Effector memory CD8-positive, alpha-beta T cell (primary cell): ENCODE results near the gene PPP2R1A.
"Not testable (repeated sequence)": the region's sequence is repeated elsewhere in the genome, so short reads cannot be mapped to it uniquely, and the experiment has no call there.

ENCODE experiments used
- ATAC-seq: fragments of 150-1000 bp; cut with Tn5 transposase; replicated peaks from 2 replicates; pipeline ENCODE4 v1.10.0; 2021; ENCODE audit warnings: mild to moderate bottlenecking, moderate library complexity
- DNase-seq, 3 experiments: peaks; one replicate each; pipeline ENCODE4 v3.0.0; 2021
- H3K27ac Mint-ChIP-seq, 2 donors: one replicate each; pipeline ENCODE4 v1.8.0; 2022; ENCODE audit warnings: mild to moderate bottlenecking in 2 of 2, mixed read lengths in 2 of 2, moderate library complexity in 2 of 2
- H3K27me3 Mint-ChIP-seq, 2 donors: one replicate each; pipeline ENCODE4 v1.8.0; 2022; ENCODE audit warnings: mixed read lengths in 2 of 2
- H3K36me3 Mint-ChIP-seq: one replicate; pipeline ENCODE4 v1.8.0; 2022; ENCODE audit warnings: mild to moderate bottlenecking, moderate library complexity, mixed read lengths; ENCODE audit not compliant: insufficient read depth
- H3K4me1 Mint-ChIP-seq, 2 donors: one replicate each; pipeline ENCODE4 v1.8.0; 2022; ENCODE audit warnings: low read depth in 2 of 2, mixed read lengths in 2 of 2
- H3K4me3 Mint-ChIP-seq, 2 donors: one replicate each; pipeline ENCODE4 v1.8.0; 2022; ENCODE audit warnings: mild to moderate bottlenecking in 2 of 2, mixed read lengths in 2 of 2, moderate library complexity in 2 of 2
- H3K9me3 Mint-ChIP-seq, 2 donors: one replicate each; pipeline ENCODE4 v1.8.0; 2022; ENCODE audit warnings: mixed read lengths in 2 of 2

PPP2R1A gene

GRCh38 chr19:52190487-52191293, 838 bp downstream of the PPP2R1A start:
- ATAC-seq (no peak), DNase-seq (no peak)
- Mint-ChIP-seq H3K36me3 (peaks cover 50% of the 10 kb centered on the region), H3K9me3 (no peaks in the 10 kb centered on the region), H3K4me1 (peaks cover 41 to 48% of the 10 kb centered on the region in 2 donors), H3K4me3 (peak overlapping the region; percentile 97), H3K27me3 (no peaks in the 10 kb centered on the region), H3K27ac (peak overlapping the region; percentile 100)

- ATAC-seq = no peak
- Mint-ChIP-seq H3K27ac (peak overlapping the region; percentile 100), H3K4me1 (peaks cover 41 to 55% of the 10 kb centered on the region in 2 donors), H3K4me3 (peak overlapping the region; percentile 97), H3K27me3 (no peaks in the 10 kb centered on the region), H3K36me3 (peaks cover 57% of the 10 kb centered on the region), H3K9me3 (no peaks in the 10 kb centered on the region)
- no peak for DNase-seq
These were observed 1.5 kb downstream of the PPP2R1A start for GRCh38 chr19:52191389-52191788.

- no peaks in the 10 kb centered on the region for H3K27me3 Mint-ChIP-seq
- peak overlapping the region; percentile 47 to 100 for H3K27ac Mint-ChIP-seq
- H3K4me3 Mint-ChIP-seq = peak overlapping the region; percentile 97
- H3K4me1 Mint-ChIP-seq = peaks cover 44 to 58% of the 10 kb centered on the region in 2 donors
- H3K9me3 Mint-ChIP-seq = no peaks in the 10 kb centered on the region
- peaks cover 61% of the 10 kb centered on the region for H3K36me3 Mint-ChIP-seq
- no peak for DNase-seq
- no peak for ATAC-seq
These were observed 2.1 kb downstream of the PPP2R1A start for GRCh38 chr19:52191951-52192350.

- Mint-ChIP-seq H3K27ac (no peak overlapping the region), H3K36me3 (peaks cover 59% of the 10 kb centered on the region), H3K4me1 (peaks cover 55 to 77% of the 10 kb centered on the region in 2 donors), H3K9me3 (no peaks in the 10 kb centered on the region), H3K4me3 (no peak overlapping the region), H3K27me3 (no peaks in the 10 kb centered on the region)
- DNase-seq (no peak), ATAC-seq (no peak)
These were observed 6.6 kb downstream of the PPP2R1A start for GRCh38 chr19:52196256-52196967.

GRCh38 chr19:52197964-52198363, 8.1 kb downstream of the PPP2R1A start:
- Mint-ChIP-seq H3K27ac (peak overlapping the region in 1 of 2 donors; percentile 35), H3K27me3 (no peaks in the 10 kb centered on the region), H3K36me3 (peaks cover 62% of the 10 kb centered on the region), H3K4me1 (peaks cover 45 to 73% of the 10 kb centered on the region in 2 donors), H3K4me3 (no peak overlapping the region), H3K9me3 (no peaks in the 10 kb centered on the region)
- DNase-seq = no peak
- ATAC-seq = no peak

- no peak overlapping the region for H3K4me3 Mint-ChIP-seq
- DNase-seq (no peak), ATAC-seq (no peak)
- H3K36me3 Mint-ChIP-seq = peaks cover 62% of the 10 kb centered on the region
- no peaks in the 10 kb centered on the region for H3K27me3 Mint-ChIP-seq
- H3K9me3 Mint-ChIP-seq = no peaks in the 10 kb centered on the region
- H3K4me1 Mint-ChIP-seq = peaks cover 46 to 75% of the 10 kb centered on the region in 2 donors
- H3K27ac Mint-ChIP-seq = peak overlapping the region in 1 of 2 donors; percentile 35
These were observed 8.8 kb downstream of the PPP2R1A start for GRCh38 chr19:52198678-52199077.

- peaks cover 49 to 76% of the 10 kb centered on the region in 2 donors for H3K4me1 Mint-ChIP-seq
- H3K27ac Mint-ChIP-seq = no peak overlapping the region
- no peak overlapping the region for H3K4me3 Mint-ChIP-seq
- no peaks in the 10 kb centered on the region for H3K9me3 Mint-ChIP-seq
- ATAC-seq (no peak), DNase-seq (no peak)
- no peaks in the 10 kb centered on the region for H3K27me3 Mint-ChIP-seq
- peaks cover 61% of the 10 kb centered on the region for H3K36me3 Mint-ChIP-seq
These were observed 10.2 kb downstream of the PPP2R1A start for GRCh38 chr19:52200044-52200443.

GRCh38 chr19:52200755-52201391, 11.0 kb downstream of the PPP2R1A start:
- Mint-ChIP-seq H3K36me3 (peaks cover 63% of the 10 kb centered on the region), H3K4me1 (peaks cover 49 to 77% of the 10 kb centered on the region in 2 donors)
- DNase-seq, H3K9me3 Mint-ChIP-seq, H3K27me3 Mint-ChIP-seq, H3K4me3 Mint-ChIP-seq, ATAC-seq, H3K27ac Mint-ChIP-seq: not testable (repeated sequence)

DNA sequence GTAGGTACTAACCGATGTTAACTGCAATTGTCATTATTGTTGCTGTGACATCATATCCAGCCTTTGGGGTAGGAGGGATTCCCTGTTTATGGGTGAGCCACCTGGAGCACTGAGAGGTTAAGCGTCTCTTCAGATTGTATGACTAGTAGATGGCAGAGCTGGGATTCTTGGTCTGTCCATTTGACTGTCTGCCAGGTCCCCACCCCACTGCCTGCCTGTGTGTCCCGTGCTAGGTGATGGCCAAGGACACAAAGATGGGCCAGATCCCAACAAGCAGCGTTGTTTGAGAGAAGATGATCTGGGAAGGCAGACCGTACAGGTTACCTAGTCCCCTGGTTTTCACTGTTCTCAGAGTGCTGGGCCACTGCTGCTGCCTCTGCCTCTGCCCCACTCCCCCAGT, 16.6 kb downstream of the PPP2R1A start:
- DNase-seq (no peak), ATAC-seq (no peak)
- H3K27me3 Mint-ChIP-seq = no peaks in the 10 kb centered on the region
- no peak overlapping the region for H3K4me3 Mint-ChIP-seq
- H3K36me3 Mint-ChIP-seq = peaks cover 76% of the 10 kb centered on the region
- H3K9me3 Mint-ChIP-seq = no peaks in the 10 kb centered on the region
- H3K27ac Mint-ChIP-seq = peak overlapping the region in 1 of 2 donors; percentile 73
- peaks cover 34 to 51% of the 10 kb centered on the region in 2 donors for H3K4me1 Mint-ChIP-seq

- DNase-seq = no peak
- Mint-ChIP-seq H3K4me1 (peaks cover 5 to 20% of the 10 kb centered on the region in 2 donors), H3K36me3 (peaks cover 84% of the 10 kb centered on the region)
These were observed 21.4 kb downstream of the PPP2R1A start for GRCh38 chr19:52211203-52211602.

DNA sequence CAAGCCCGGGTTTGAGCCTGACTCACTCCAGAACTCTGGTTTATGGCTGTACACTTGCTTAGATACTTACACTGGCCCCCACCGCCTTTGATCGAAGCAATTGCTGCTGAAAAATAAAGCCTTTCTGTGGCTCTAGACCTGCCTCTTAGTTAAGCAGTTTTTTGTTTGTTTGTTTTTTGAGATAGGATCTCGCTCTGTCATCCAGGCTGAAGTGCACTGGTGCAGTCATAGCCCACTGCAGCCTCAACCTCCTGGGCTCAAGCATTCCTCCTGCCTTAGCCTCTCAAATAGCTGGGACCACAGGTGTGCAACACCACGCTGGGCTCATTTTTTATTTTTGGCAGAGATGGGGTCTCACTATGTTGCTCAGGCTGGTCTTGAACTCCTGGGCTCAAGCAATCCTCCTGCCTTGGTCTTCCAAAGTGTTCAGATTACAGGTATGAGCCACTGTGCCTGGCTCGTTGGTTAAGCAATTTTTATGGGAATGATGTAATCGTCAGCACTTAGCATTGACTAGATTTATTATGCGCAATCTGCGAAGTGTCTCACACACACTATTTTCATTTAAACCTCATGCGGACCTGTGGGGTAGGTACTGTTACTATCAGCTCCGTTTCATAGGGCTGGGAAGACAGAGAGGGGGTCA, 22.2 kb downstream of the PPP2R1A start:
- Mint-ChIP-seq H3K4me1 (peaks cover under 1 to 14% of the 10 kb centered on the region in 2 donors), H3K36me3 (peaks cover 92% of the 10 kb centered on the region), H3K27me3 (no peaks in the 10 kb centered on the region), H3K4me3 (no peak overlapping the region), H3K27ac (no peak overlapping the region), H3K9me3 (no peaks in the 10 kb centered on the region)
- ATAC-seq = no peak
- DNase-seq = no peak

More at GRCh38 chr19:52211203-52211602, 21.4 kb downstream of the PPP2R1A start:
- Mint-ChIP-seq H3K4me3 (no peak overlapping the region), H3K27ac (no peak overlapping the region), H3K9me3 (no peaks in the 10 kb centered on the region), H3K27me3 (no peaks in the 10 kb centered on the region)
- ATAC-seq = no peak

GRCh38 chr19:52212572-52213255, 22.9 kb downstream of the PPP2R1A start:
- ATAC-seq = no peak
- peaks cover 2 to 10% of the 10 kb centered on the region in 2 donors for H3K4me1 Mint-ChIP-seq
- peak overlapping the region; percentile 46 to 70 for H3K27ac Mint-ChIP-seq
- H3K36me3 Mint-ChIP-seq = peaks cover 96% of the 10 kb centered on the region
- H3K9me3 Mint-ChIP-seq = no peaks in the 10 kb centered on the region
- no peak overlapping the region for H3K4me3 Mint-ChIP-seq
- no peak for DNase-seq
- H3K27me3 Mint-ChIP-seq = no peaks in the 10 kb centered on the region

DNA sequence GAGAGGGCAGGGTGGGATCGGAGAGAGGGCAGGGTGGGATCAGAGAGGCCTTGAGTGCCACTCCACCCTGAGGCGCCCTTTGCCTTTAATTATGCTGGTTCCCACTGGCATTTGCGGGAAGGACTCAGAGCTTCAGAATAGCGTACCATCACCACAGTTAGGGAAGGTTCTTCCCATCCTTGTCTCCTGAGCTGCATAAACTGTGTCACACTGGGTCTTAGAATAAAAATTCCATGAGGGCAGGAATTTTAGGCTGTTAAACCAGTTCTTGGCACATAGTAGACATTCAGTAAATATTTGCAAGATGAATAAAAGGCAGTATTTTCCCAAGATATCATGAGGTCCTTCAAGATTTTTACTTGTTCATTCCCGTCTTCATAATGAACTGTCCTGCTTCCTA, 24.4 kb downstream of the PPP2R1A start:
- Mint-ChIP-seq H3K9me3 (no peaks in the 10 kb centered on the region), H3K4me1 (peaks cover 4 to 6% of the 10 kb centered on the region in 2 donors), H3K36me3 (peaks cover 98% of the 10 kb centered on the region), H3K27me3 (no peaks in the 10 kb centered on the region), H3K4me3 (no peak overlapping the region), H3K27ac (no peak overlapping the region)
- DNase-seq (no peak), ATAC-seq (no peak)
